GM12864 (cell line): ENCODE data around the gene RPL34.

Experiments used
- DNase-seq: peaks from one replicate; pipeline ENCODE4 v3.0.0-alpha.2; 2011; ENCODE audit warnings: low read depth
- H3K4me3 ChIP-seq: 2 replicates; pipeline ENCODE4 v1.5.1; 2011; ENCODE audit warnings: mild to moderate bottlenecking, low read depth, low read length, control low read depth
- CTCF ChIP-seq: IDR thresholded peaks from 2 replicates; pipeline ENCODE4 v1.5.1; 2011; ENCODE audit warnings: low read depth, mild to moderate bottlenecking, moderate library complexity, low read length, control low read depth, inconsistent platforms; ENCODE audit errors: missing control alignments

The RPL34 gene

GRCh38 chr4:108674356-108674977 lies 54.1 kb downstream of the RPL34 start:
- no peak for DNase-seq
- H3K4me3 ChIP-seq: no peak overlapping the region
- TF ChIP-seq CTCF: no peak
